Activated CD4-positive, alpha-beta memory T cell treated with anti-CD3 and anti-CD28 coated beads, Interleukin-2, amount 10 ng/mL, durations not matched to agents 7 days and 5 days (primary cell): ENCODE data around the gene MOGAT2. TPM values are rescaled to one million over a fixed set of nuclear protein-coding genes. Genes with fewer than 3 reads are reported as not detected.

Source experiments
- CTCF ChIA-PET: fragments of 350-600 bp; sonication (Branson Sonifier 250); formaldehyde crosslinking; loops from one replicate; lab custom pipeline; 2021; ENCODE audit warnings: antibody characterized with exemption, inconsistent platforms; lab: Charles Lee
- POLR2A ChIA-PET: fragments of 350-600 bp; sonication (Branson Sonifier 250); formaldehyde crosslinking; loops from one replicate; lab custom pipeline; 2021; ENCODE audit warnings: antibody characterized with exemption; lab: Charles Lee
- DNase-seq: peaks from one replicate; pipeline ENCODE4 v3.0.0-alpha.2; 2020
- H3K27ac Mint-ChIP-seq: one replicate; pipeline ENCODE4 v1.8.0; 2021; ENCODE audit warnings: mild to moderate bottlenecking, mixed read lengths
- H3K27me3 Mint-ChIP-seq: one replicate; pipeline ENCODE4 v1.8.0; 2021; ENCODE audit warnings: mixed read lengths
- H3K36me3 Mint-ChIP-seq: one replicate; pipeline ENCODE4 v1.8.0; 2021; ENCODE audit warnings: low read depth, mixed read lengths
- H3K4me1 Mint-ChIP-seq: one replicate; pipeline ENCODE4 v1.8.0; 2021; ENCODE audit warnings: mixed read lengths
- H3K4me3 Mint-ChIP-seq: one replicate; pipeline ENCODE4 v1.8.0; 2021; ENCODE audit warnings: mild to moderate bottlenecking, mixed read lengths
- H3K9me3 Mint-ChIP-seq: one replicate; pipeline ENCODE4 v1.8.0; 2021; ENCODE audit warnings: mixed read lengths
- total RNA-seq, 2 experiments: library from RNA; stranded (reverse); gene quantifications; one replicate each; pipeline ENCODE4 v1.2.3, GENCODE V29; 2021

Gene MOGAT2
- total RNA-seq, 2 experiments from 2014 or later = not detected

DNA sequence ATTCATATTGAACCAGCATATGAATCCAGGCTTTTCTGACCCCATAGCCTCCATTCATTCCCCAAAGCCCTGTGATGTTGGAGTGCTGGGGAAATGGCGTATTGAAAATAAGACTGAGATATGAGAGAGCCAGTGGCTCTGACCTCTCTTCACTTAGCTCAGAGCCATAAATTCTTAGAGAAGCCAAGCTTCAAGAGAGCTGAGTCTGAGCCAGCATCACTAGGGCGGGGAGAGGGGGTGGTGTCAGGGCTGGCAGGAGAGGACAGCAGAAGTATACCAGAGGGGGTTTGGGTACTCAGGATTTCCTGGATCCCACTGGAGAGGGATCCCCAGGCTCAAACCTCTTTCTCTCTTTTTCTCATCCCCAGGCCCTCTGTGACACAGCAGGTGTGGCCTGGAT lies 16.7 kb upstream of the MOGAT2 start:
- Mint-ChIP-seq H3K36me3 (no peaks in the 10 kb centered on the region), H3K4me3 (no peak overlapping the region), H3K9me3 (no peaks in the 10 kb centered on the region), H3K4me1 (peaks cover 3% of the 10 kb centered on the region), H3K27ac (no peak overlapping the region), H3K27me3 (peaks cover 29% of the 10 kb centered on the region)
- ChIA-PET POLR2A (no interaction called here), CTCF (no interaction called here)
- no peak for DNase-seq

DNA sequence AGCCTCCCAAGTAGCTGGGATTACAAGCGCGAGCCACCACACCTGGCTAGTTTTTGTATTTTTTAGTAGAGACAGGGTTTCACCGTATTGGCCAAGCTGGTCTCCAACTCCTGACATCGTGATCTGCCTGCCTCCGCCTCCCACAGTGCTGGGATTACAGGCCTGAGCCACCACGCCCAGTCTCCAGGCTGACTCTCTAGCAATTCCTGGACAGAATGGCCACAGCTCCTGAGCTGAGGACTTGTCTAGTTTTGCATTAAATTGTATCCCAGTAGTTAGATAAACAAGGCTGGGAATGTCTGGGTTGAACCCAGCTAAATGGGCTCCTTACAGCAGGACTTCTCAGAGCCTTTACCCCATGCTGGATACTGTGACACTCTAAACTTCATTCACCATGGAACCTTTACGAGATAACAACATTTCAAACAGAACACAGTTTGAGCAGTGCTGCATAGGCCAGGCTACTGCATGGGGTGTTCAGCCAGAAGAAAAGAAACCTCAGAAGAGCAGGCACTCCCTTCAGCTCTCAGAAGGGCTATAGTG lies 13.9 kb upstream of the MOGAT2 start:
- Mint-ChIP-seq H3K27ac (no peak overlapping the region), H3K27me3 (peaks cover 12% of the 10 kb centered on the region), H3K4me3 (no peak overlapping the region), H3K36me3 (no peaks in the 10 kb centered on the region), H3K4me1 (peaks cover 9% of the 10 kb centered on the region), H3K9me3 (no peaks in the 10 kb centered on the region)
- POLR2A ChIA-PET = no interaction called here
- CTCF ChIA-PET = interaction anchor here (1.8 kb wide), 1 partner anchor 60 kb away, joined by 3 read pairs; no protein-coding TSS in a partner anchor
- no peak for DNase-seq

DNA sequence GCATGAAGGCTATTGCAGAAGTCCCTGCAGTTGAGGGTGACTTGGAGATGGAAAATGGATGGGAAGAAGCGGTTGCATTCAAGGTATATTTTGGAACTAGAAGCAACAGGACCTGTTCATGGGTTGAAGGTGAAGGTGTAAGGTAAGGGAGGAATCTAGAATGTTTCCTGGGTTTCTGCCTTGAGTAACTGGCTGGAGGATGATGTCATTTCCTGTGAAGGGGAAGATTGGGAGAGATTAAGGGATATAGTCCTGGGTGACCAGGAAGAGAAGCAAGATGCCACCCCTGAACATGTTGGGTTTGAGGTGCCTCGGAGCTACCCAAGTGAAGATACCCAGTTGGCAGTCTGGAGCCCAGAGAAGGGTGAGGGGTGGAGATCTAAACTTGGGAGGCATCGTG lies 12.1 kb upstream of the MOGAT2 start:
- ChIA-PET POLR2A (no interaction called here), CTCF (interaction anchor here (0.6 to 2.7 kb wide), 27 partner anchors 8 to 1887 kb away, joined by 3 to 11 read pairs (median 4); partner anchors contain the start of gene UVRAG)
- Mint-ChIP-seq H3K4me1 (peaks cover 9% of the 10 kb centered on the region), H3K27ac (no peak overlapping the region), H3K9me3 (no peaks in the 10 kb centered on the region), H3K27me3 (peaks cover 6% of the 10 kb centered on the region), H3K4me3 (no peak overlapping the region), H3K36me3 (no peaks in the 10 kb centered on the region)
- DNase-seq = no peak

DNA sequence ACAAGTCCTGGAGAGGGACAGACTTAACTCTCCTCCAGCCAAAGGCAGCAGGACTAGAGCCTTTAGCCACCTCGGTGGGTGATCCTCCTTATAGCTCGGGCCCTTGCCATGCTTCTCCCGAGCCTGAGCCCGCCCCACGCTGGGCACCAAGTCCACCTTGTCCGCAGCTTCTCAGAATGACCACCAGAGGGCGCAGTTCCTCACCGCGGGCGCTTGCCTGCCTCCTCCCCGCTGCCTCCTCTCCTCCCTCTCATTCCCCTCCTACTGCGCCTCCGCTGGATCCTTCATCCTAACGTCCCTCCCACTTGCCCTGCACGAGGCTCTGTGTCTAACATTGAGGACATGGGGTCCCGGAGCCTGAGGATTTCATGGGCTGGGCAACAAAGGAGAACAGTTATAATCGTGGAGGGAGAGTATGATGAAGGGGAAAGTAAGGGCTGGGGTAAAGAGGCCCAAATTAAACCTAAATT lies 11.3 kb upstream of the MOGAT2 start:
- POLR2A ChIA-PET = no interaction called here

DNA sequence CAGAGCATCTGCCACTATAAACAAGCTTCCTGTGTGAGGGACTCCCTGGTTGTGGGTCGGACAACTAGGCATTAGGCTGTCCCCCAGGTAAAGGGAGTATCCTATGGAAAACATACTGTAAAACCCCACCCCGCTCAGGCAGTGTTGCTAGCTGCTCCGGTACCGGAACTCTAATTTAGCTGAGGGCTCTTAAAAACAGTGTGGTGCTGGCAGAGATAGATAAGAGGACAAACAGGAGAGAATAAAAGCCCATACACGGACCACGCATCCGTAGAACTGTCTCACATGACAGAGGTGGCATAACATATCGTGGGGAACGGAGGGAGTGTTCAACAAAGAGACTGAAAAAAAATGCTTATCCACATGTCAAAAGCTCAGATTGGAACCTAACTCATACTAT lies 3.4 kb upstream of the MOGAT2 start:
- Mint-ChIP-seq H3K4me1 (no peaks in the 10 kb centered on the region), H3K27me3 (peaks cover 19% of the 10 kb centered on the region), H3K36me3 (no peaks in the 10 kb centered on the region), H3K27ac (no peak overlapping the region), H3K4me3 (no peak overlapping the region), H3K9me3 (no peaks in the 10 kb centered on the region)
- CTCF ChIA-PET = interaction anchor here (1.1 to 1.6 kb wide), 2 partner anchors 8 to 9 kb away, joined by 5 to 7 read pairs; no protein-coding TSS in a partner anchor
- POLR2A ChIA-PET = no interaction called here
- DNase-seq = no peak

More for the DNA sequence above, 11.3 kb upstream of the MOGAT2 start:
- Mint-ChIP-seq H3K27me3 (peaks cover 9% of the 10 kb centered on the region), H3K9me3 (no peaks in the 10 kb centered on the region), H3K27ac (no peak overlapping the region), H3K4me3 (no peak overlapping the region), H3K36me3 (no peaks in the 10 kb centered on the region), H3K4me1 (peaks cover 9% of the 10 kb centered on the region)
- DNase-seq = peak; percentile 69
- CTCF ChIA-PET = interaction anchor here (0.6 to 2.7 kb wide), 27 partner anchors 8 to 1888 kb away, joined by 3 to 11 read pairs (median 4); partner anchors contain the start of gene UVRAG

DNA sequence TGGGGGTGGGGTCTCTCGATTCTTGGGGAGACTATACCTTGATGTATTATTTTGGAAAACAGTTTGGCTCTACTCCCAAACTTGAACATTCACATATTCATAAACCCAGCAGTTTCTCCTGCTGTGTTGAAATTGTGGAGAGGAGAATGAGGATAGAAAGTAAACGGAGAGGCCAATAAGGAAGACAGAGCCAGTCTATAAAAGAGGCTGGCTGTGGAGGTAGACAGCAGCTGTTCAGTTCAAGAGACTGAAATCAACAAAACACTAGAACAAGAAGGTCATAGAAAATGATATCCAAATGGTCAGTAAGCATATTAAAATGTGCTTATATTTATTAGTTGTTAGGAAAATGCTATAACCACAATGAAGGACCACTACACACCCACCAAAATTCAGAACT lies 1.9 kb upstream of the MOGAT2 start:
- H3K9me3 Mint-ChIP-seq = no peaks in the 10 kb centered on the region
- ChIA-PET POLR2A (no interaction called here), CTCF (no interaction called here)
- DNase-seq = no peak
- no peaks in the 10 kb centered on the region for H3K4me1 Mint-ChIP-seq
- no peak overlapping the region for H3K27ac Mint-ChIP-seq
- no peaks in the 10 kb centered on the region for H3K36me3 Mint-ChIP-seq
- H3K4me3 Mint-ChIP-seq = no peak overlapping the region
- H3K27me3 Mint-ChIP-seq = peaks cover 17% of the 10 kb centered on the region

DNA sequence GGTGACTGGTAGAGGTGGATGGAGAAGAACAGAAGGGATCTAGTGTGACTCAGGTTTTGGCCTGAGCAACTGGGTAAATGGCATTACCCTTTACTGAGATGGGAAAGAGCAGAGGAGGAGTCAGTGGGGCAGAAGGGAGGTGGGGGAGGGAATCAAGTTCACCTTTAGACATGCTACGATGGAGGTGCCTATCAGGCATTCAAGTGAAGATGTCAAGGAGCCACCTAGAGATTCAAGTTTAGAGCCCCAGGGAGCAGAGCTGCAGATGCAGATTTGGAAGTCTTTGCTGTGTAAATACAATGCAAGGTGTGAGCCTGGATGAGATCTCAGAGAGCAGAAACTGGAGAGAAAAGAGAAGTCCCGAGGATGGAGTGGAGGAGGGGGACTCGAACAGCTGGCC lies 979 bp upstream of the MOGAT2 start:
- Mint-ChIP-seq H3K27me3 (peaks cover 13% of the 10 kb centered on the region), H3K4me3 (no peak overlapping the region), H3K27ac (no peak overlapping the region), H3K4me1 (no peaks in the 10 kb centered on the region), H3K36me3 (no peaks in the 10 kb centered on the region), H3K9me3 (no peaks in the 10 kb centered on the region)
- CTCF ChIA-PET = no interaction called here
- POLR2A ChIA-PET = no interaction called here
- no peak for DNase-seq

DNA sequence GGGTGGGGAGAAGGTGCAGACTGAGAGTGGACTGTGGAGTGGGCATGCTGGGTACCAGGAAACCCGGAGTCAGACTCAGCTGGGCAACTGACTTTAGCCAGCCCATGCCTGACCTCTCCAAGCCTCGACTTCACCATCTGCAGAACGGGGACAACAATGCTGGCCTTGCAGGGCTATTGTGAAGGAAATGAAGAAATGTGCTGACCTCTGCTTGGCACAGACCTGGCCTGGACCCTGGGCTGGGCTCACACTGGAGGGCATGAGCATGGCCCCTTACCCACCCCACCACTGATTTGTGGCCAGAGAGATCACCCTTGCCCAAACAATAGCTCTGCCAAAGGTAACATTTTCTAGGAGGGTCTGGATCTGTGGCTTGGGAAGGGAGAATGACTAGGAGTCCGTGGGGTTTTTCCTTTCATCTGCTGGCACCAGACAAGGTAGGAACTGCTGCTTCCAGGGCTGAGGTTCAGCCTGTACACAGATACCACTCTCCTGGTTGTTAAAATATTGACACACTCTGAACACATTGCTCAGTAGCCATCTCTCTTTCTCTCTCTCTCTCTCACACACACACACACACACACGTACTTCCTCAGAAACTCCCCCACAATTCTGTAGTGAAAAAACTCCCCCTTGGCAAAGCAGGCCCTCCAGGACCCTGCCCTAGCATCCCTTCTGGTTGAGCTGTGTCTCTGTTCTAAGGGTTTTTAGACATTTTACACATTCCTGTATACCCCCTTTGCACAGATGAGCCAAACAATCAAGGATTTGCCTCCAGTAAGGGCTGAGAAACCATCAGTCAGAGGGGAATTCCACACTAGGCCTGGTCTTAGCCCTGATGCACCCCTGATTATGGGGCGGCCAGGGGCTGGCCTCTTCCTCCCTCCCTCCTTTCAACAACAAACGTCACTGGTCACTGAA lies 1.0 kb downstream of the MOGAT2 start:
- H3K4me3 Mint-ChIP-seq = no peak overlapping the region
- H3K27me3 Mint-ChIP-seq = peaks cover 8% of the 10 kb centered on the region
- no peaks in the 10 kb centered on the region for H3K9me3 Mint-ChIP-seq
- H3K4me1 Mint-ChIP-seq = peaks cover 2% of the 10 kb centered on the region
- ChIA-PET CTCF (interaction anchor here (0.6 kb wide), 1 partner anchor 363 kb away, joined by 7 read pairs; no protein-coding TSS in a partner anchor), POLR2A (no interaction called here)
- H3K36me3 Mint-ChIP-seq = no peaks in the 10 kb centered on the region
- H3K27ac Mint-ChIP-seq = no peak overlapping the region
- no peak for DNase-seq

DNA sequence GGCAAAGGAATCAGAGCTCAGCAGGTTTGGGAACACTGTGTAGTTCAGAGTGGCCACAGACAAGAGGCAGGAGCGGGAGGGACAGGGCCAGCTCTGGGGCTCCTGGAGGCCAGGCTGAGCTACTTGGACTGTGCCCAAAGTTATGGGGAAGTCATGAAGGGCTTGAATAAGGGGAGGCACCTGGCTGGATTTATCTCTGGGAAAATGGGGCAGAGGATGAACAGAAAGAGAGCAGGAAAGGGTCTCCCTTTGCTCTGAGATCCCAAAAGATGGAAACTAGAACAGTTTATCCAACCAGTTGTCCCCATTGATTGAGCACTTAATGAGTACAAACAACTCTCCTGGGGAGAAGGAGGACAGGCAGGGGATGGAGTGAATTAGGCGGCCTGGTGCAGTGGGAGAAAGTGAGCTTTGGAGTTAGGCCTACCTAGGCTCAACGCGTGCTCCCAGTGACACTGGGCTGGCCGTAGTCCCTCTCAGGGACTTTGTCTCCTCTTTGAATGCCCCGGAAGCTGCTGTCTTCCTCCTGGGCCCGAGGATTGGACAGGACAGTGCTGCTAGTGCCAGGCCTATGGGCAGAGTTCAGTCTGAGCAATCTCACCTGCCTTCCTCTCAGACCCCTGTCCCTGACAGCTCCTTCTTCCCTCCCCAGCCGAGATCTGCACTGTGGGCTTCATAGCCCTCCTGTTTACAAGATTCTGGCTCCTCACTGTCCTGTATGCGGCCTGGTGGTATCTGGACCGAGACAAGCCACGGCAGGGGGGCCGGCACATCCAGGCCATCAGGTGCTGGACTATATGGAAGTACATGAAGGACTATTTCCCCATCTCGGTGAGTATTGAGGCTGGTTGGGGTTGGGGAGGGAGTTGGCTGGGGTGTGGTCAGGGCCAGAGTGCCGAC lies 2.0 kb downstream of the MOGAT2 start:
- ChIA-PET CTCF (interaction anchor here (0.6 to 2.0 kb wide), 2 partner anchors 14 to 364 kb away, joined by 5 to 7 read pairs; no protein-coding TSS in a partner anchor), POLR2A (no interaction called here)
- Mint-ChIP-seq H3K4me3 (no peak overlapping the region), H3K27ac (no peak overlapping the region), H3K4me1 (peaks cover 2% of the 10 kb centered on the region), H3K27me3 (peaks cover 6% of the 10 kb centered on the region), H3K36me3 (no peaks in the 10 kb centered on the region), H3K9me3 (no peaks in the 10 kb centered on the region)
- no peak for DNase-seq

DNA sequence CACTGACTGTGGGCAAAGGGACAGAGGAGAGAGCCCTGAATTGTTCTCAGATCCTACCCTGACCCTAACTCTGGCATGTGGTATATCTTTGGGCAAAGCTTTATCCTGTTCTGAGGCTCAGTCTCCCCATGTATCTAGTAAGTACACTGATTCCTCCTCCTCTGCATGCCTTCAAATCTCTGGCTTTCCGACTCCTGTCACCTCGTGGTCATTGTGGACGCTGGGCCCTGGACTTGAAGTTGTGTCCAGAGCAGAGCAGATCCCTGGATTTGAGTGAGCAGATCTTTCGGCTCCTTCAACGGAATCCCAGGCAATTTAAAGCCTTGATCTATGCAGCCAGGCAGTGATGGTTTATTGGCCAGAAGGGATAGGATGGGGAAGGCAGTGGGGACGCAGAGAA lies 3.0 kb downstream of the MOGAT2 start:
- ChIA-PET CTCF (interaction anchor here (2.0 to 3.4 kb wide), 2 partner anchors 15 to 148 kb away, joined by 5 to 33 read pairs; no protein-coding TSS in a partner anchor), POLR2A (no interaction called here)
- no peak for DNase-seq
- no peak overlapping the region for H3K4me3 Mint-ChIP-seq
- H3K9me3 Mint-ChIP-seq = no peaks in the 10 kb centered on the region
- H3K27me3 Mint-ChIP-seq = peaks cover 6% of the 10 kb centered on the region
- no peaks in the 10 kb centered on the region for H3K36me3 Mint-ChIP-seq
- no peak overlapping the region for H3K27ac Mint-ChIP-seq
- H3K4me1 Mint-ChIP-seq = peaks cover 2% of the 10 kb centered on the region

DNA sequence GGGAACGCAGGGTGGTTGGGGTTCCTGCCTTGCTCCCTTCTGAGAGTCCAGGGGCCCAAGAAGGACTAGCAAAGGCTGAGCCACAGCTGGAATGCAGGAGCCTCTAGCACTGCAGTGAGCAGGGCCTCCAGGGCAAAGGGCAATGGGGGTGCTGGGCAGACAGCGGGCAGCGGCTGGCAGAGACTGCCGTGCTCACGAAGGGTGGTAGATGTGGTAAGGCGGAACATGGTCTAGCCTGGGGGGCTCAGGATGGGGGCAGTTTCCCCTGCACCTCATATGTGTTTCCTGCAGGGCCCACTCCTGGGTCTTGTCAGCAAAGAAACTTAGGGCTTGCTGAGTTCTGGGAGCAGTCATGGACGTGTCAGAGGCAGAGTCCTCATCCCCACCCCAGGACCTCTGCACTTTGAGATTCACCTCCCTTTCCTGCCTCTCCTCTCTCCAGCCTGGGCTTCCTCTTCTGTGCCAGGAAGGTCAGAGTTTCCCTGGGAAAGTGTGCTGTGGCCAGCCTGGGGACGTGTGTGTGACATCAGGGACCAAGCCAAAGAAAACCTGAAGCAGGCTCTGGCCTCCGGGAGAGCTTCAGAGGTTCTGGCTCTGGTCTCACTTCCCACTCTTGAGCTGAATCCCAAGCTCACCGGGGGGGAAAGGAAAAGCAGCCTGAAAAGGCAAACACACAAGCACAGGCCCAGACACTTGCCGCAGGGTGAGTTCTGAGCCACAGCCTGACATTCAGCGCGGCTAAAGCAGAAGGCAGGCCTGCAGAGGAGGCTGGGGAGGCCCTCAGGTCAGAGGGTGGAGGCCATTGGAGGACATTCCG lies 4.4 kb downstream of the MOGAT2 start:
- no peak for DNase-seq
- Mint-ChIP-seq H3K9me3 (no peaks in the 10 kb centered on the region), H3K27ac (no peak overlapping the region), H3K4me1 (peaks cover 2% of the 10 kb centered on the region), H3K4me3 (no peak overlapping the region), H3K36me3 (no peaks in the 10 kb centered on the region), H3K27me3 (no peaks in the 10 kb centered on the region)
- CTCF ChIA-PET = interaction anchor here (1.1 to 3.4 kb wide), 8 partner anchors 9 to 342 kb away, joined by 3 to 33 read pairs (median 4); no protein-coding TSS in a partner anchor
- POLR2A ChIA-PET = no interaction called here

DNA sequence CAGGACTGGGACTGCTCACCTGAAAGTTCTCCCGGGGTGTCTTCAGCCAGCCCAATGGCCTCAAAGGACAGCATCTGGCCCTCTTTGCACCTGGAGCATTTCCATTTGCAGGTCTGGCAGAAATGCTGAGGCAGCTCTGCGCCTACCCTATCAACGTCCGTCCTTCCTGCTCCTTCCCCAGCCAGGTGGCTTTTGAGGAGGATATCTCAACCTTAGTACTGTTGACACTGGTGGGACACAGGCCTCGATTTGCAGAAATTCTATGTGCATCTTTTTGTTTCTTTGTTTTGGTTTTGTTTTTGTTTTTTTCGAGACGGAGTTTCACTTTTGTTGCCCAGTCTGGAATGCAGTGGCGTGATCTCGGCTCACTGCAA lies 5.0 kb downstream of the MOGAT2 start:
- Mint-ChIP-seq H3K27me3 (no peaks in the 10 kb centered on the region), H3K9me3 (no peaks in the 10 kb centered on the region), H3K36me3 (no peaks in the 10 kb centered on the region), H3K4me3 (no peak overlapping the region), H3K4me1 (peaks cover 2% of the 10 kb centered on the region), H3K27ac (no peak overlapping the region)
- POLR2A ChIA-PET = no interaction called here
- no peak for DNase-seq
- CTCF ChIA-PET = interaction anchor here (1.1 to 3.4 kb wide), 9 partner anchors 8 to 363 kb away, joined by 3 to 33 read pairs (median 4); no protein-coding TSS in a partner anchor
